HCT116 (cell line): ENCODE results near the gene RIT2.

Experiments used
- CEBPB ChIP-seq: IDR thresholded peaks from 2 replicates; pipeline ENCODE4 v1.6.1; 2012; ENCODE audit warnings: low read depth
- CTCF ChIP-seq, 3 experiments: fragments of 200-600 bp in 1 of 3; sonication (generic) in 1 of 3; IDR thresholded peaks in 2 of 3; conservative IDR thresholded peaks in 1 of 3; 2 replicates each; pipeline ENCODE4 v1.5.1; 2012 to 2017; ENCODE audit warnings: low read depth in 2 of 3, low read length in 2 of 3, antibody characterized with exemption in 1 of 3, borderline replicate concordance in 1 of 3, control low read depth in 1 of 3, mild to moderate bottlenecking in 1 of 3, mixed read lengths in 1 of 3, mixed run types in 1 of 3, moderate library complexity in 1 of 3; ENCODE audit not compliant: insufficient read depth in 1 of 3
- EZH2 ChIP-seq: fragments of 200-600 bp; sonication (generic); IDR thresholded peaks from 2 replicates; pipeline ENCODE4 v1.6.1; 2017; ENCODE audit warnings: antibody characterized with exemption, mixed run types
- FOSL1 ChIP-seq: IDR thresholded peaks from 2 replicates; pipeline ENCODE4 v1.6.1; 2012; ENCODE audit warnings: low read depth
- MAX ChIP-seq: IDR thresholded peaks from 2 replicates; pipeline ENCODE4 v1.6.1; 2012
- POLR2A ChIP-seq: IDR thresholded peaks from 2 replicates; pipeline ENCODE4 v1.7.0; 2011; ENCODE audit warnings: borderline replicate concordance; ENCODE audit not compliant: insufficient read depth, insufficient read length; ENCODE audit errors: extremely low read depth
- POLR2AphosphoS5 ChIP-seq: IDR thresholded peaks from 2 replicates; pipeline ENCODE4 v1.6.1; 2011; ENCODE audit warnings: mild to moderate bottlenecking, low read depth, low read length, moderate library complexity
- RAD21 ChIP-seq: IDR thresholded peaks from 2 replicates; pipeline ENCODE4 v1.6.1; 2012; ENCODE audit warnings: low read depth, mild to moderate bottlenecking
- REST ChIP-seq: IDR thresholded peaks from 2 replicates; pipeline ENCODE4 v1.6.1; 2012; ENCODE audit warnings: low read depth
- SIN3A ChIP-seq: IDR thresholded peaks from 2 replicates; pipeline ENCODE4 v1.6.1; 2012; ENCODE audit warnings: low read depth
- SP1 ChIP-seq: IDR thresholded peaks from 2 replicates; pipeline ENCODE4 v1.6.1; 2012; ENCODE audit warnings: low read depth
- TCF7L2 ChIP-seq: IDR thresholded peaks from 2 replicates; pipeline ENCODE4 v1.7.0; 2011; ENCODE audit warnings: borderline replicate concordance, inconsistent platforms; ENCODE audit not compliant: insufficient read depth, insufficient read length; ENCODE audit errors: extremely low read depth
- ZFX ChIP-seq: fragments of 450-650 bp; IDR thresholded peaks from 2 replicates; pipeline ENCODE4 v1.6.1; 2017
- ZNF274 ChIP-seq: fragments of 200-500 bp; sonication (Bioruptor generic); IDR thresholded peaks from 2 replicates; pipeline ENCODE4 v1.6.1; 2014; ENCODE audit warnings: mild to moderate bottlenecking, low read depth, low read length, inconsistent platforms

DNA sequence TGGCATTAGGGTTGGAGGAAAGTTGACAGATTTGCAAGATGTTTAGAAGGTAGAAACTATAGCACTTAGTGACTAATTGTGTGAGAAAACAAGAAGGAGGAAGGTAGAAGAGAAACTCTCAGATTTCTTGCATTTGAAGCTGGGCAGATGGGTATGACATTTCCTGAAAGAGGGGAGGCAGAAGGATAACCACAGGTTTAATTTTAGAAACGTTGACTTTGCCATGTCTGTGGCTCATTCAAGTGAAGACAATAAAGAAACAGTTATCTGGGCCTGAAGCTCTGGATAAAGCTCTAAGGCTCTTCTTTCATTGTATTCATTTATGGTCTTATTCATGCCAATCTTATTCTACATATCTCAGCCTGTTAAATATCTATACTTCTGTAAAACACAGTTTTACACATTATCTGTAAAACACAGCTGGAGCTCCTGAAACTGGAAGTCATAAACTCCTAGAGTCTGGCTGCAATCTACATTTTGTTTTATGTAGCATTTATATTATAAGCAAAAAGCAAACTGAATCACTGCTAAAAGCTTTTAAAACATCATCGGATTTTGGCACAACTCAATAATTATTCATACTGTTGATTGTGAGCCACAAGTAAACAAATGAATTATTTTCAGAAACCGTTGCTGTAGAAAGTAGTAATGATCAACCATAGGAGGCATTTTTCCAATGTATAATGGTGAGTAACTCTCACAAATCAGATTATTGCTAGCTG lies 138.5 kb downstream of the RIT2 start:
- TF ChIP-seq MAX: no peak
- TF ChIP-seq SP1: no peak
- no peak for TF ChIP-seq REST
- no peak for TF ChIP-seq CTCF (IDR thresholded peaks at IDR 0.05 in 2 of 3, conservative IDR thresholded peaks at IDR 0.05 in 1 of 3; ENCODE audit: borderline replicate concordance in 1 of 3, insufficient read depth in 1 of 3, low read depth in 2 of 3, low read length in 2 of 3)
- TF ChIP-seq ZFX: no peak
- TF ChIP-seq ZNF274: no peak
- no peak for TF ChIP-seq EZH2
- no peak for TF ChIP-seq POLR2A
- TF ChIP-seq POLR2AphosphoS5: no peak
- no peak for TF ChIP-seq TCF7L2
- no peak for TF ChIP-seq RAD21
- no peak for TF ChIP-seq CEBPB
- TF ChIP-seq FOSL1: no peak
- no peak for TF ChIP-seq SIN3A
